Measurements from ENCODE around the gene WFS1. TPM values are rescaled to one million over a fixed set of nuclear protein-coding genes. Genes with fewer than 3 reads are reported as not detected.

Gene WFS1
- total RNA-seq, 1 donor from 2014 or later = 104 TPM

DNA sequence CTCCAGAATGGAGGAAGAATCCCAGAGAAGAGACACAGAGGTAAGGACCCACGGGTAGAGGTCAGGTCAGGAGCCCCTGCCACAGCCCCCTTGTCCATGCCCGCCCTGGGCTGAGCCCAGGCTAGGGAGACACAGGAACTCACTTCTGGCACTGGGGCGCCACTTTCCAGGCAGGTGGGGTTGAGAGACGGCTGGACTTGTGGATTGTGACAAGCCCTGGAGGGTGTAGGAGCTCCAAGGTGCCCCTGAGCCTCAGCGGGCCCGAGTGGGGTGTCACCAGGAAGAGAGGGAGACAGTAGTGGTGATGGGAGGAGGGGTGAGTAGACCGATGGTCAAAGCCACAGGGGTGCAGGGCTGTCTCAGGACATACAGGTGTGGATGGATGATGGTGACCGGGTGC, 58.9 kb downstream of the WFS1 start:
- DNase-seq = no peak
- Histone ChIP-seq H3K4me3 (no peak overlapping the region), H3K36me3 (no peaks in the 10 kb centered on the region), H3K9me3 (replicated peaks) (peaks cover 4% of the 10 kb centered on the region), H3K4me1 (peaks cover 18% of the 10 kb centered on the region), H3K27me3 (ENCODE audit: low read depth) (peaks cover 38% of the 10 kb centered on the region), H3K27ac (replicated peaks) (no peak overlapping the region)
- intact Hi-C loops (cut with micrococcal nuclease) = loop anchor here (5.0 kb wide), 1 partner anchor 76 kb away; no protein-coding TSS in a partner anchor
- TF ChIP-seq, protein P1, sequence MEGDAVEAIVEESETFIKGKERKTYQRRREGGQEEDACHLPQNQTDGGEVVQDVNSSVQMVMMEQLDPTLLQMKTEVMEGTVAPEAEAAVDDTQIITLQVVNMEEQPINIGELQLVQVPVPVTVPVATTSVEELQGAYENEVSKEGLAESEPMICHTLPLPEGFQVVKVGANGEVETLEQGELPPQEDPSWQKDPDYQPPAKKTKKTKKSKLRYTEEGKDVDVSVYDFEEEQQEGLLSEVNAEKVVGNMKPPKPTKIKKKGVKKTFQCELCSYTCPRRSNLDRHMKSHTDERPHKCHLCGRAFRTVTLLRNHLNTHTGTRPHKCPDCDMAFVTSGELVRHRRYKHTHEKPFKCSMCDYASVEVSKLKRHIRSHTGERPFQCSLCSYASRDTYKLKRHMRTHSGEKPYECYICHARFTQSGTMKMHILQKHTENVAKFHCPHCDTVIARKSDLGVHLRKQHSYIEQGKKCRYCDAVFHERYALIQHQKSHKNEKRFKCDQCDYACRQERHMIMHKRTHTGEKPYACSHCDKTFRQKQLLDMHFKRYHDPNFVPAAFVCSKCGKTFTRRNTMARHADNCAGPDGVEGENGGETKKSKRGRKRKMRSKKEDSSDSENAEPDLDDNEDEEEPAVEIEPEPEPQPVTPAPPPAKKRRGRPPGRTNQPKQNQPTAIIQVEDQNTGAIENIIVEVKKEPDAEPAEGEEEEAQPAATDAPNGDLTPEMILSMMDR (IDR thresholded peaks at IDR 0.05; ENCODE audit: borderline replicate concordance) = no peak

DNA sequence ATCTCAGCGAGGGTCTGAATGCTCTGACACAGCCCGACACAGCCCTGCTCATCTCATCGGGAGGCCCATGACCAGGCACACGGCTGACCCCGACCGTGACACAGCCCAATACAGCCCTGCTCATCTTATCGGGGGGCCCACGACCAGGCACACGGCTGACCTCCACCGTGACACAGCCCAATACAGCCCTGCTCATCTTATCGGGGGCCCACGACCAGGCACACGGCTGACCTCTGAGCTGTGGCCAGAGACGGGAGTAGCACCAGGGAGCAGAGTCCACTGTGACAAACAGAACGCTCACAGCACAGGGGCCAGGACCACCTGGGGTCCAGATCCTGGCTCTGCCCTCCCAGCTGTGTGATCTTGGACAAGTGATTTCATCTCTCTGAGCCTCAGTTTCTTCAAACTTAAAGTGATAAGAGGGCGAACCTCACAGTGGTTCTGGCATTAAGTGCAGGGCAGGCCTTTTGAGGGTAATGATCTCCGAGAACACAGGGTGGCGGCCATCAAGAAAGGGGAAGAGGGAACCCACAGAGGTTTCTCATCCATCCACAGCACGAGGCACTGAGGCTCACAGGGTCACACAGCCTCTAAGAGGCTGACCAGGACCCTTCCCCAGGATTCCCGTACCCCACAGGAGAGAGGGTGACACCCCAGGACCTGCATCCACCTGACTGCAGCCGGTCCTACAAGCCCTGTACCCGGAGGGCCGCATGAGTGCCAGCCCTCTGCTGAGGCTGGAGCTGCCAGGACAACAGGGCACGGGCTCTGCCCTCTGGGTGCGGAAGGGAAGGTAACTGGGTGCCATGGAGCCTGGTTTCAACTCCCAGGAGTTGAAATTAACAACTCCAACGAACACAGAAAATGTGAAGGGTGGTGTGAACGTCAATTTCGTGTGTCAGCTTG, 60.1 kb downstream of the WFS1 start:
- no peak overlapping the region for H3K27ac ChIP-seq (replicated peaks)
- TF ChIP-seq, protein P1 (IDR thresholded peaks at IDR 0.05; ENCODE audit: borderline replicate concordance) = no peak
- H3K4me1 ChIP-seq = peaks cover 13% of the 10 kb centered on the region
- H3K36me3 ChIP-seq = no peaks in the 10 kb centered on the region
- DNase-seq = no peak
- no peak overlapping the region for H3K4me3 ChIP-seq
- intact Hi-C loops (cut with micrococcal nuclease) = loop anchor here (5.0 kb wide), 1 partner anchor 77 kb away; no protein-coding TSS in a partner anchor
- peaks cover 50% of the 10 kb centered on the region for H3K27me3 ChIP-seq (ENCODE audit: low read depth)
- H3K9me3 ChIP-seq (replicated peaks) = peaks cover 10% of the 10 kb centered on the region

DNA sequence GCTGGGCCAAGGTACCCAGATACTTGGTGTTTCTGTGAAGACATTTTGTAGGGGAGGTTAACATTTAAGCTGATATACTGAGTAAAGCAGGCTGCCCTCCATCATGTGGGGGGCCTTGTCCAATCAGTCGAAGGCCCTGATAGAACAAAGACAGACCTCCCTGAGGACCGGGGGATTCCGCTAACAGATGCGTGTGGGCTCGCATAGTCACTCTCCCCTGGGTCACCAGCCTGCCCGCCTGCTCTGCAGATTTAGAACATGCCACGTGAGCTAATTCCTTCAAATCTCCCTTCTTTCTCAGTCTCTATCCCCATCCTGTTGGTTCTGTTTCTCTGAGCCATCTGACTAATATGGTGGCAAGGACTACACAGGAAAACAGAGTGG, 60.7 kb downstream of the WFS1 start:
- Histone ChIP-seq H3K4me3 (no peak overlapping the region), H3K27ac (replicated peaks) (no peak overlapping the region), H3K4me1 (peaks cover 12% of the 10 kb centered on the region), H3K36me3 (no peaks in the 10 kb centered on the region), H3K27me3 (ENCODE audit: low read depth) (peaks cover 56% of the 10 kb centered on the region), H3K9me3 (replicated peaks) (peaks cover 10% of the 10 kb centered on the region)
- no peak for DNase-seq
- intact Hi-C loops (cut with micrococcal nuclease) = no loop called here
- TF ChIP-seq, protein P1 (IDR thresholded peaks at IDR 0.05; ENCODE audit: borderline replicate concordance) = no peak

DNA sequence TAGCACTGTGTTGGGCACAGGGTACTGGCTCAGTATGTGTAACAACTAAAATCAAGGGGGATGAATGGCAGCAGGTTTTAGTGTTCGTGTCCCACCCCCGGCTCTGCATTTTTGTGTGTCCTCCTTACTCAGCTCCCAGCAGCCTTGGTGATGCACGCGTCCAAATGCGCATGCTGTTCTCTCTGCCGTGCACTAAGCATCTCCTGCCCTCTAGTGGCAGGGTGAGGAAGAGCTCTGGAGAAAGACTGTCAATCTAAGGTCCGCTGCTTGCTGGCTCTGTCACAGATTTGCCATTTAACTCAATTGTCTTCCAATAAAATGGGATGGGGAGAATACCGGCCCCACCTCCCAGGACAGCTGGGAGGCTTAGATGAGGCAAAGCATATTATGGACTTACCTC, 61.4 kb downstream of the WFS1 start:
- Histone ChIP-seq H3K9me3 (replicated peaks) (peaks cover 10% of the 10 kb centered on the region), H3K36me3 (no peaks in the 10 kb centered on the region), H3K4me1 (peaks cover 6% of the 10 kb centered on the region), H3K27ac (replicated peaks) (no peak overlapping the region), H3K27me3 (ENCODE audit: low read depth) (peaks cover 62% of the 10 kb centered on the region), H3K4me3 (no peak overlapping the region)
- DNase-seq = no peak
- TF ChIP-seq, protein P1 (IDR thresholded peaks at IDR 0.05; ENCODE audit: borderline replicate concordance) = peak; percentile 62
- intact Hi-C loops (cut with micrococcal nuclease) = no loop called here

DNA sequence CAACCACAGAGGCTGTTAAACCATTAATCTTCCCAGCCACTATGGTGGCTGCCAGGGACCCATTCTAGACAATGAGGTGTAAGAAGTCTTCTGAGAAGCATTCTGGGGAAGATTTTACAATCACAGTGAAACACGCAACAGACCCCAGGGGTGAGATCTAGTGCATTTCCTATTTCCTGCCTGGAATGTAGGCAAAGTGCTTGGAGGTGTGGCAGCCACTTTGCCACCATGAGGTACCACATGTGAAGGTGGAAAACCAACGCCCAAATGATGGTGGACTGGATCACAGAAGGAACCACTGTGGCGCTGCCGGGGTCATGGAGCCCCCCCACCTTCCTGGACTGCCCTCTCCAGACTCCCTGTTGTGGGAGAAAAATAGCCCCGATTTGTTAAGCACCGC, 61.8 kb downstream of the WFS1 start:
- peaks cover 10% of the 10 kb centered on the region for H3K9me3 ChIP-seq (replicated peaks)
- no peak overlapping the region for H3K4me3 ChIP-seq
- peaks cover 6% of the 10 kb centered on the region for H3K4me1 ChIP-seq
- no peaks in the 10 kb centered on the region for H3K36me3 ChIP-seq
- TF ChIP-seq, protein P1 (IDR thresholded peaks at IDR 0.05; ENCODE audit: borderline replicate concordance) = no peak
- intact Hi-C loops (cut with micrococcal nuclease) = no loop called here
- no peak for DNase-seq
- peaks cover 62% of the 10 kb centered on the region for H3K27me3 ChIP-seq (ENCODE audit: low read depth)
- no peak overlapping the region for H3K27ac ChIP-seq (replicated peaks)
